GM18520 (cell line): ENCODE data around the gene MUC20.
"Not testable (repeated sequence)": the region's sequence is repeated elsewhere in the genome, so short reads cannot be mapped to it uniquely, and the experiment has no call there.

Source experiments
- ATAC-seq: cut with Tn5 transposase; IDR thresholded peaks from one replicate; pipeline ENCODE4 v1.9.1; 2021; ENCODE audit not compliant: unreplicated experiment

Gene MUC20

DNA sequence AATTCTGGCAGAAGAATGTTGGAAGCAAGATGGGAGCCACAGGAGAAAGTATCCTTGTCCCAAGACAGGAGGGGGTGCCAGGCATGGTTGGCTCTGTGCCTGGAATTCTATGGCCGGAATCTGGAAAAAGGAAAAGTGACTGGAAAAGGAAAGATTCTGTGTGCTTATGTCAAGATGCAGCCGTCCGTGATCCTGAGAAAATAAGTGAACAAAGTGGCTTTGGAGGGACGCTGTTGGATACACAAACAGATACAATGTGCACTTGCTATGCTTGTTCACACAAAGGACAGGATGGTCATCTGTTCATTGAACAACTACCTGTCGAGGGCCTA lies 28.5 kb upstream of the MUC20 start:
- no peak for ATAC-seq

GRCh38 chr3:195692781-195693427 lies 27.9 kb upstream of the MUC20 start:
- ATAC-seq, result no peak

DNA sequence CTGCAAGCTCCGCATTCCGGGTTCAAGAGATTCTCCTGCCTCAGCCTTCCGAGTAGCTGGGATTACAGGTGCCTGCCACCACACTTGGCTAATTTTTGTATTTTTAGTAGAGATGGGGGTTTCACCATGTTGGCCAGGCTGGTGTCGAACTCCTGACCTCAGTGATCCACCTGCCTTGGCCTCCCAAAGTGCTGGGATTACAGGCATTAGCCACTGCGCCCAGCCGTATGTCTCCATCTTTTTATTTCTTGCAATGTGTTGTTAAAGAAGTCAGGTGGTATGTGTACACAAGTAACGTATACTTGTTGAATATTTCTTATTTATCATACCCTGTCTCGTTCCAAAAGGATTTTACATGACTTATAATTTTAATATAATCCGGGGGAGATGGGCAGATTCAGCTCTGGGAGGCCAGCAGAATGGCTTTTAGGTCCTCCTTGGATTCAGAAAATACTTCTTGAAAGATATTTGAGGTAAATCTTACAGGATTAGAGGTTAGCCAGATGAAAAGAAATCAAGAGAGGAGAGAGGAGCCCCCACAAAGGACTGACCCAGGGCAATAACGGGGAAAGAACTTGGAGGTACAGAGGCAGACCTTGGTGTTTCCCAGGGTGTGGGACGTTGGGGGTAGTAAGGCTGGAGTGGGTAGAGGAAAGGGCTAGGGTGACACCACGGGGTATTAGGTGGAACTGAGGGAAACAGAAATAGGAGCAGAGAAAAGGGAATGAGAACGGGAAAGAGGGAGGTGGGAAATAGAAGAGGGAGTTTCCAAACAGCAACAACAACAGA lies 27.2 kb upstream of the MUC20 start:
- ATAC-seq, result no peak

GRCh38 chr3:195694217-195695076 lies 26.3 kb upstream of the MUC20 start:
- ATAC-seq, result not testable (repeated sequence)

GRCh38 chr3:195696632-195697278 lies 24.0 kb upstream of the MUC20 start:
- ATAC-seq, result no peak

- no peak for ATAC-seq
Measured at GRCh38 chr3:195697582-195698324, 23.0 kb upstream of the MUC20 start.

- no peak for ATAC-seq
Measured at GRCh38 chr3:195698325-195698646, 22.5 kb upstream of the MUC20 start.

DNA sequence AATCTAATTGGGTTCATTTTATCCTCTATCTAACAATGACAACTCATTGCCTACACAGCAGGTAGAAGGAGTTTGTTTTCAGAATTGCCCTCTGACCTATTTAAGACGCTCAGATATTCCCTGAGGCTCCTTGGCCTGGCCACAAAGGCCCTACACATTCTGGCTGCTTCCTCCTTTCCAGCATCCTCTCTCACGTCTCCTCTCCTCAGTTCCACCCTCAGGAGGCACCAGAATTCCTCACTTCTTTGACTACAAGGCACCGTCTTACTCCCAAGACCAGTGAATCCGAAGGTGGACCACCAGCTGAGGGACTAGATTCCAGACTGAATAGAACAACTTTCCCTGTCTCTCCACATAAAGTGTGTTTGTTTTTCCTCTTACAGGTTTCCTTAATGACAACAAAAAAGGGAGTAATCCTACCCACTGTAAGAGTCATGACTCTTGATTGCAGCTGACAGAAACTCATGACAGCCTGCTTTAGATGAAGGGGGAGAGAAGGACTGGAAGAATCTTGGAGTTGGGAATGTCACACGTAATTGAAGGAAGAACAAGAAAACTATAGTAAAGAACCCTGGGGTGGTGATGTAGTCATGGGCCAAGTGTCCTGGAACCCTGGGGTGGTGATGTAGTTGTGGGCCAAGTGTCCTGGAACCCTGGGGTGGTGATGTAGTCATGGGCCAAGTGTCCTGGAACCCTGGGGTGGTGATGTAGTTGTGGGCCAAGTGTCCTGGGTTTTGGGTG lies 22.0 kb upstream of the MUC20 start:
- ATAC-seq, result no peak

GRCh38 chr3:195699388-195699771 lies 21.4 kb upstream of the MUC20 start:
- no peak for ATAC-seq

DNA sequence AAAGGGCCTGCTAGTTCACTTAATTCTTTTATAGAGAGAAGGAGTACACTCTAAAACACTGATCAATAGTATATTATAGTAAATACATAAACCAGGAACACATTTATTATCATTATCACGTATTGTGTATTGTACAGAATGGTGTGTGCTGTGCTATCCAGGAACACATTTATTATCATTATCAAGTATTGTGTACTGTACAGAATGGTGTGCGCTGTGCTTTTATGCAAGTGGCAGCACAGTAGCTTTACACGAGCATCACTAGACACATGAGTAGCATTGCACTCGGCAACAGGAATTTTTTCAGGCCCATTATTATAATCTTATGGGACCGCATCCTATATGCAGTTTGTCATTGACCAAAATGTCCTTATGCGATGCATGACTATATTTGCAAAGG lies 20.9 kb upstream of the MUC20 start:
- ATAC-seq, result no peak

GRCh38 chr3:195700319-195700718 lies 20.5 kb upstream of the MUC20 start:
- ATAC-seq, result no peak

- ATAC-seq, result no peak
Measured at GRCh38 chr3:195701042-195701915, 19.5 kb upstream of the MUC20 start.

GRCh38 chr3:195703776-195704175 lies 17.0 kb upstream of the MUC20 start:
- no peak for ATAC-seq

DNA sequence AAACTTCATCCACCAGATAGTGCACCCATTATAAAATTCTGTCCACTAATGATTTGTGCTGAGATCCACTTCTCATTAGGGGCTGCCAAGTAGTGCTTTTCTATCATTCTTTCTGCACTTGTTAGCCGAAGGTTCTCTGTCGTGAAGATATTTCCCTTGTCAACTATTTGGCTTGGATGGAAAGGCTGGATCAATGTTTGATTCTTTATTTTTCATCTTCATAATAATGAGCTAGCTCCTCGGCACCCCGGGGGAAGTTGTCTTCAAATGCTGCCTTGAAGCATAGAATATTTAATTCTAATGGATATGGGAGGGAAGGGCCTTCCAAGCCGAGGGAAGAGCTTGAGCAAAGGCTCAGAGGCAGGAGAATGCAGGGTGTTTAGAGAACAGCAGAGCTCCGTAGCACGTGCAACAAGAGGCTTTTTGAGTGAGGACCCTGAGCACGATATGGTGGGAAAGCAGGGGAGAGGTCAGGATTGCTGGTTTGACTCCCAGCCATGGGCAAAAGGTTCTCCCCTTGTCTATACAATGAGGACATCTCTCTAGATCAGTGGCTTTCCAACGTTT lies 16.3 kb upstream of the MUC20 start:
- no peak for ATAC-seq

DNA sequence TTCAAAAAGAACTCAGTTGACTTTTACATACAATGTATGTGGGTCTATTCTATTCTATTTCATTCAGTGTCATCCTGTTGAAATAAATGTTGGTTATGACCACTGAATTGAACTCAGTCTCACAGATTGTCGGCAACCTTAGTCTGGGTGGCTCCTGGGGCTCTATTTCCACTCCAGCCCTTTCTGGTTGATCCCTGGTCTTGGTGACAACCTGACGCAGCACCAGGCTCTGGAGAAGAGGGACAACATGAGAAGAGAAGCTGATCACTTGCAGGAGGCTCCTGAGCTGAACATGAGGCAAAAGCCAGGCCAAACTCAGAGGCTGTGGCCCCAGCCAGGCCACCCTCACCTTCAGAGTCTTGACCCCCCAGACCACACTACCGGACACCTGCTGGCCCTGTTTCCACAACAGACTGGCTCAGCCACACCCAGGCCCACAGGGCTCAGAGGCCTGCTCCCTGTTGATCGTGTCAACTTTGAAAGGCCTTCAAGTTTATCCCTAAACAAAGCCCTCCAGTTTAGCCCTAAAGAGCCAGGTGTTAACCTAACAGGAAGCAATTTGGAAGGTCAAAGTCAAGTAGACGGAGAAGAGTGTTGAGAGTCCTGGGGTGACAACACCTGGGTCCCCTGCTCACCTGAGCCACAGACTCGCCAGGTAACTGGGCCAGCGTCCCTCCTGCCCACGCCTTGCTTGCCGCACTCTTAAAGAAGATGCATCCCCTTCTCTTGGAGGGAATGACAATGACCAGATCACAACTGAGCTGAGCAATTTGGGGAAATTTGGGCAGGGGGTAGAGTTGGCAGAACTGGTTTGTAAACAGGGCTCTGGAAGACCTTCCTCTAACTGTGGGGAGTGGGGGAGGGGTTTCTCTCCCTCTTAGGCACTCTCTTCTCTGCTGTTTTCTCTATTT lies 15.4 kb upstream of the MUC20 start:
- no peak for ATAC-seq

GRCh38 chr3:195708061-195708460 lies 12.7 kb upstream of the MUC20 start:
- ATAC-seq, result no peak

GRCh38 chr3:195708626-195709481 lies 11.9 kb upstream of the MUC20 start:
- ATAC-seq, result no peak
